ENCODE results near the gene THYN1.
A peak's percentile ranks its signal among the peaks of the same experiment; 100 is the strongest.

THYN1 gene

DNA sequence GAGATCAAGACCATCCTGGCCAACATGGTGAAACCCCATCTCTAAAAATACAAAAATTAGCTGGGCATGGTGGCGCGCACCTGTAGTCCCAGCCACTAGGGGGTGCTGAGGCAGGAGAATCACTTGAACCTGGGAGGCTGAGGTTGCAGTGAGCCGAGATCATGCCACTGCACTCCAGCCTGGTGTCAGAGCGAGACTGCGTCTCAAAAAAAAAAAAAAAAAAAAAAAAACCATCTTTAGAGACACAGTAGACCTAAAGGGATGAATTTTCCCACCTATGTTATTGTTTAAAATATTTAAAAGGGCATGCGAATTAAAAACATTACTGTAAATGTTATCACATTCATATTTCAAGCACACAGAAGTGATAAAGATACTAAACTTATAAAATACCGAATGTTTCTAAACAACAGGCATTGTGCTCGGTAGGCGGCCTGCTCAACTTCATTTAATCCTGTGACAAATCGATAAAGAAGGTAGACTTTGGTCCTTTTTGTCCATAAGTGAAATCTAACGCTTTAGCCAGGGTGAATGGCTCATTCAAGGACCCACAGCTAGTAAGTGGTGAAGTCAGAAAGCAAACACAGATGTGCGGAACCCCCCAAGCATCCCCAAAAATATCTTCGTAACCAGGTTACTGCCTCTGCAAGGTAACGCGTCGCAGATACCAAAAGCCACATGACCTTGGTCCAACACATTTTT, 45.5 kb downstream of the THYN1 start:
- peak; percentile 65 for DNase-seq

DNA sequence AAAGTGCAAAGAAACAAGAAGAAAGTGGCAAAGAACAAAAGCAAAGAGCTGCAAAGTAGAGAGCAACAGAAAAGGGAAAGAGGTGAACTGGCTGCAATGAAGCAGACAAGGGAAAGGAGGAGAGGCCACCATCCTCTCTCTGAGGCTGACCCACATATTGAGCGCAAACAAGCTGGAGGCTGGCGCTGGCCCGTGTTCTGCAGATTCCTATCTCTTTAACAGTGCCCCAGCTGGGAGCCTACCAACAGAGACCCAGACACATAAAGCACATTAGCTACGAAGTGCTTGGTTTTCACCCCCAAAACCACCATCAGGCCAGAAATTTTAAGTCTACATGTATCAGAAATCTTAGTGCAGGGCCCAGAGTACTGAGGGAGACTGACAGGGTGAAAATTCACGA, 47.0 kb downstream of the THYN1 start:
- DNase-seq, result no peak

DNA sequence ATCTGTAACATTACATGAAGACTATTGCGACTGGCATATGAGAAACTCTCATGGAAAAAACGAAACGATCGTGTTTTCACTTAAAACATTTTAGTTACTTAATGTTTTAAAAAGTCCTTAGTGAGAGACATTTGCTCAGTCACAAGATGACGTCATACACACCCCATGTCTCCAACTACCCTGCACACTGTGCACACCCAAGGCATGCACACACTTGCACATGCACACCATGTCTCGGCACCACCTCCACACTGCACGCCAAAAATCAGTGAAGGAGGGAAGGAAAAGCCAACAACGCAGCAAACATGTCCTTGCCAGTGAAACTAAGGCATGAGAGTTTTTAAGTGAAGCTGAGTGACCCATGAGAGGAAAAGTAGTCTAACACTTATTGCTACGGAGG, 47.4 kb downstream of the THYN1 start:
- DNase-seq, result no peak

DNA sequence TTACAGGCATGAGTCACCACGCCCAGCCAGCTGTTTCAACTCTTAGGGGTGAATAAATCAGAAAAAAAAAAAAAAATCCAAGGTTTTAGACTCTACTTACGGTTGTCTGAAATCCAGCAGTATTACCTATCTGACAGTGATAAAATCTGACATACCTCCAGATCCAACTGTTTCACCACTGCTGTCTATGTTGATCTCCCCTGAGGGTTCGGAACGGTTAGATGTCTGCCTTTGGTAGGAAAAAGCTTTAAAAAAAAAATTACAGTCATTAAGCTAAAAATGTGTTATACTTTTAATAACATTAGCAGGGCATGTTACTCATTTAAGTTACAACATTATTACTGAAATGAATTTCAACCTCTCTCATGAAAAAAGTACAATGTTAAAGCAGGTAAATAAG, 50.5 kb downstream of the THYN1 start:
- DNase-seq, result no peak

DNA sequence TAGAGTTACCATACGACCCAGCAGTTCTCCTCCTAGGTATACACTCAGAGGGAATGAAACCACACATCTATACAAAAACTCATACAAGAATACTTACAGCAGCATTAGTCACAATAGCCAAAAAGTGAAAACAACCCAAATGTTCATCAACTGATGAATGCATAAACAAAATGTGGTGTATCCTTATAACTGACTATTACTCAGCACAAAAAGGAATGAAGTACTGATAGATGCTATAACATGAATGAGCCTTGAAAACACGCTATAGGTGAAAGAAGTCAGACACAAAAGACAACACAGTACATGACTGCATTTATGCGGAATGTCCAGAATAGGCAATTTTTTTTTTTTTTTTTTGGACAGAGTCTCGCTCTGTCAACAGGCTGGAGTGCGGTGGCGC, 52.5 kb downstream of the THYN1 start:
- DNase-seq, result no peak

DNA sequence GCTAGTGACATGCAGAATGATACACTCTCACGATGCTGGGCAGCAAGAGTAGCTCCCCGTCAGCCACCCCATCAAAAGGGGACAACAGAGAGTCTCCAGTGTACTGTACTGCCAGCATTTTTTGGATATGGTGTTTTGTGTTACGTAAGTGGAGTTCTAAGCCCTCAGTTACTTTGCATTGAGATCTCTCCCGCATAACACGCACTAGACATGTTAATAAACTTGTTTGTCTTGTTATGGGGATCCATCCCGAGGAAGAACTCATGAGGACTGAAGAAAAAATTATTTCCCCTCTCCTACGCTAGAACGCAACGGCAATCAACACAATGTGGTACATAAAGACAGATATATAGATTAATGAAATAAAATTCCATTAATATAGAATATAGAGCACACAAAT, 53.6 kb downstream of the THYN1 start:
- no peak for DNase-seq

Measured in stimulated activated CD4-positive, alpha-beta T cell treated with anti-CD3 and anti-CD28 coated beads, Interleukin-4, amount 100 ng/mL, for 24 hours (primary cell).